OCI-LY7 (cell line): ENCODE results near the gene THOC1. TPM values are rescaled to one million over a fixed set of nuclear protein-coding genes. Genes with fewer than 3 reads are reported as not detected.

Experiments used
- BruUV-seq: library from RNA; stranded (reverse); fragments of 400-500 nt; replicated peaks from 2 replicates; lab custom pipeline; 2021; lab: Mats Ljungman, UMichigan
- CTCF ChIA-PET: fragments of 300-600 bp; sonication (Branson Sonifier 250); formaldehyde crosslinking; loops from one replicate; lab custom pipeline; 2022; ENCODE audit warnings: antibody characterized with exemption; ENCODE audit not compliant: unreplicated experiment; lab: Charles Lee
- POLR2A ChIA-PET: fragments of 300-600 bp; sonication (Branson Sonifier 250); formaldehyde crosslinking; loops from one replicate; lab custom pipeline; 2022; ENCODE audit warnings: antibody characterized with exemption; lab: Charles Lee
- DNase-seq: peaks from one replicate; pipeline ENCODE4 v3.0.0-alpha.2; 2015; ENCODE audit warnings: low spot score
- H2AFZ ChIP-seq: fragments of 200-600 bp; sonication (generic), shearing (Covaris generic); 2 replicates; pipeline ENCODE4 v1.6.1; 2014; ENCODE audit warnings: mild to moderate bottlenecking, antibody characterized with exemption, low read length, moderate library complexity
- H3K27ac ChIP-seq: fragments of 200-600 bp; sonication (generic); 2 replicates; pipeline ENCODE4 v1.5.1; 2014; ENCODE audit warnings: mixed run types, low read depth, mild to moderate bottlenecking, moderate library complexity, low read length, inconsistent platforms; ENCODE audit not compliant: poor library complexity, severe bottlenecking
- H3K36me3 ChIP-seq: fragments of 200-600 bp; sonication (generic); 2 replicates; pipeline ENCODE4 v1.6.1; 2014; ENCODE audit warnings: mild to moderate bottlenecking, antibody characterized with exemption, low read length, moderate library complexity, mixed read lengths; ENCODE audit not compliant: insufficient read depth
- H3K4me1 ChIP-seq: fragments of 200-600 bp; sonication (generic); 2 replicates; pipeline ENCODE4 v1.5.1; 2014; ENCODE audit warnings: mild to moderate bottlenecking, low read length; ENCODE audit not compliant: insufficient read depth, poor library complexity, severe bottlenecking
- H3K4me2 ChIP-seq: fragments of 200-600 bp; sonication (generic); 2 replicates; pipeline ENCODE4 v1.6.1; 2014; ENCODE audit warnings: mild to moderate bottlenecking, low read length
- H3K4me3 ChIP-seq: fragments of 200-600 bp; sonication (generic); 2 replicates; pipeline ENCODE4 v1.5.1; 2014; ENCODE audit warnings: mild to moderate bottlenecking, low read depth, low read length; ENCODE audit not compliant: poor library complexity, severe bottlenecking
- H3K79me2 ChIP-seq: fragments of 200-600 bp; sonication (generic); 2 replicates; pipeline ENCODE4 v1.6.1; 2016; ENCODE audit warnings: low read depth, mild to moderate bottlenecking, low read length, moderate library complexity, mixed read lengths; ENCODE audit not compliant: insufficient read depth
- H3K9me2 ChIP-seq: fragments of 200-600 bp; sonication (generic); 2 replicates; pipeline ENCODE4 v1.6.1; 2016; ENCODE audit warnings: mild to moderate bottlenecking, low read length, mixed read lengths; ENCODE audit not compliant: insufficient read depth
- H3K9me3 ChIP-seq: fragments of 200-600 bp; sonication (generic); 2 replicates; pipeline ENCODE4 v1.6.1; 2014; ENCODE audit warnings: mild to moderate bottlenecking, mixed run types, low read length, mixed read lengths
- H4K20me1 ChIP-seq: fragments of 200-600 bp; sonication (generic); 2 replicates; pipeline ENCODE4 v1.6.1; 2014; ENCODE audit warnings: mild to moderate bottlenecking, antibody characterized with exemption, low read length, moderate library complexity, mixed read lengths; ENCODE audit not compliant: insufficient read depth
- EZH2phosphoT487 ChIP-seq: fragments of 200-600 bp; sonication (generic); IDR thresholded peaks from 2 replicates; pipeline ENCODE4 v1.6.1; 2018; ENCODE audit warnings: low read depth, borderline replicate concordance, mild to moderate bottlenecking, mixed run types, antibody characterized with exemption, low read length, moderate library complexity, mixed read lengths
- intact Hi-C: fragments of 100-400 bp; cut with micrococcal nuclease; formaldehyde crosslinking; loops from one replicate; pipeline ENCODE4 v1.10.0; 2022; ENCODE audit not compliant: unreplicated experiment
- total RNA-seq, 2 experiments: library from RNA; depleted of rRNA in 1 of 2; stranded (reverse); fragments of >200 nt in 1 of 2; shearing (Covaris generic) in 1 of 2; gene quantifications; 2 replicates each; pipeline ENCODE4 v1.2.3, GENCODE V29; 2014 to 2022
- TF ChIP-seq, protein P1 (sequence below): fragments of 200-600 bp; sonication (generic); conservative IDR thresholded peaks from 2 replicates; pipeline ENCODE4 v1.5.1; 2014; ENCODE audit warnings: mild to moderate bottlenecking, antibody characterized with exemption, low read length, moderate library complexity, mixed read lengths

Gene THOC1
- total RNA-seq, 2 experiments from 2014 or later, result 70.4 to 74.6 TPM

DNA sequence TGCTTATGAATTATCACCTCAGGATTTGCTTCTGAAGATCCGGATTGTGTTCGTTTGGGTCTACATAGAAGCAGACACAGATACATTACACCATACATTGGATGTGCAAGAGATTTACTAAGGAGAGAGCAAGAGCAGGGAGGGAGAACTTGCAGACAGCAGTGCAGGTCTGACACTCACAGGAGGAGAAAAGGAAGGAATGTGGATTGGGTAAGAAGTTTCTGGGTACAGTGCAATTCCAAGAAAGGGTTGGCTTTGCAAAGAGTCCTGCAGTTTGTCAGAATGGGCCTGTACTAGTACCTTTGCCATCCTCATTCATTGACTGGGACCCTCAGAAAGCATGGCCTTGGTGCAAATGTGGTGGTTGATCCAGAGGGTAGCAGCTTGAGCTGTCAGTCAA lies 4.8 kb upstream of the THOC1 start:
- H3K4me2 ChIP-seq, result no peak overlapping the region
- peaks cover 13% of the 10 kb centered on the region; the same call in 1 of the 2 replicates for H3K79me2 ChIP-seq
- DNase-seq, result no peak
- POLR2A ChIA-PET, result no interaction called here
- H3K4me1 ChIP-seq, result peaks cover 12% of the 10 kb centered on the region
- H3K9me3 ChIP-seq, result no peaks in the 10 kb centered on the region
- CTCF ChIA-PET, result no interaction called here
- no peak overlapping the region for H3K4me3 ChIP-seq
- no peak overlapping the region for H3K27ac ChIP-seq
- H3K9me2 ChIP-seq, result no peaks in the 10 kb centered on the region
- no peaks in the 10 kb centered on the region for H4K20me1 ChIP-seq
- no peak for TF ChIP-seq EZH2phosphoT487
- TF ChIP-seq, protein P1, sequence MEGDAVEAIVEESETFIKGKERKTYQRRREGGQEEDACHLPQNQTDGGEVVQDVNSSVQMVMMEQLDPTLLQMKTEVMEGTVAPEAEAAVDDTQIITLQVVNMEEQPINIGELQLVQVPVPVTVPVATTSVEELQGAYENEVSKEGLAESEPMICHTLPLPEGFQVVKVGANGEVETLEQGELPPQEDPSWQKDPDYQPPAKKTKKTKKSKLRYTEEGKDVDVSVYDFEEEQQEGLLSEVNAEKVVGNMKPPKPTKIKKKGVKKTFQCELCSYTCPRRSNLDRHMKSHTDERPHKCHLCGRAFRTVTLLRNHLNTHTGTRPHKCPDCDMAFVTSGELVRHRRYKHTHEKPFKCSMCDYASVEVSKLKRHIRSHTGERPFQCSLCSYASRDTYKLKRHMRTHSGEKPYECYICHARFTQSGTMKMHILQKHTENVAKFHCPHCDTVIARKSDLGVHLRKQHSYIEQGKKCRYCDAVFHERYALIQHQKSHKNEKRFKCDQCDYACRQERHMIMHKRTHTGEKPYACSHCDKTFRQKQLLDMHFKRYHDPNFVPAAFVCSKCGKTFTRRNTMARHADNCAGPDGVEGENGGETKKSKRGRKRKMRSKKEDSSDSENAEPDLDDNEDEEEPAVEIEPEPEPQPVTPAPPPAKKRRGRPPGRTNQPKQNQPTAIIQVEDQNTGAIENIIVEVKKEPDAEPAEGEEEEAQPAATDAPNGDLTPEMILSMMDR, result no peak
- H2AFZ ChIP-seq, result no peak overlapping the region
- H3K36me3 ChIP-seq, result no peaks in the 10 kb centered on the region
- no TSS peak for BruUV-seq
- intact Hi-C loops, result loop anchor here (10.0 kb wide), 1 partner anchor 48 kb away; no protein-coding TSS in a partner anchor

DNA sequence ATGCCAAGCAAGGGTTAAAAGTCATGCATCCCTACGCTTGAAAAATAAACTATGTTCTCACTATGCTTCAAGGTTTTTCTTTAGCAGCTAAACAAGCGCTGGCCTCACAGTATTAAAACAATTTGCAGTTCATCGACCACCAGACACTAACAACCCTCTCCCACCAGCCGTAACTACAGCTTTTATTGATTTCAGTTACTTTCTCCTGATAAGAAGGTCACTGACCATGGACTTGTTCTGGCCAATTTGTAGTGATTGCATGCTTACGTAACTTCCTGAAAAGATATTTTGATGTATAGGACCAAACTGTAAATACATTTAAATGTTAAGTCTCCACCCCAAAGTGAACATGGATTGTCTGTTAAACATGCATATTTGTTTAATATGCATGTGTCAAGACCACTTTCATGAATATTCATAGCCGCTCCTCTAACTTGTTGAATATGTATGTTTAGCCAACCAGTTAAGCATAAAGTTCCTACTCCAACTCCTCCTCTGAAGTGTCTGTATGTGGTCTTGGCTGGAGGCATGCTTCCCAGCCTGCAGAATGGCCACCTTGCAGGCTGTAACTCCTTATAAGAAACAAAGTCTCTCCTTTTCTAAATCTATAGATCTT lies 1.7 kb upstream of the THOC1 start:
- TF ChIP-seq, protein P1, result no peak
- TF ChIP-seq EZH2phosphoT487, result no peak
- Histone ChIP-seq H3K27ac (no peak overlapping the region), H3K4me2 (peak overlapping the region; percentile 68), H3K36me3 (peaks cover 16% of the 10 kb centered on the region), H4K20me1 (peaks cover 5% of the 10 kb centered on the region; the same call in 1 of the 2 replicates), H3K9me2 (no peaks in the 10 kb centered on the region), H3K9me3 (no peaks in the 10 kb centered on the region), H3K4me3 (peak overlapping the region; percentile 98), H2AFZ (no peak overlapping the region), H3K79me2 (peaks cover 43% of the 10 kb centered on the region), H3K4me1 (peaks cover 24% of the 10 kb centered on the region)
- BruUV-seq, result no TSS peak
- intact Hi-C loops, result loop anchor here (5.0 to 10.0 kb wide), 2 partner anchors 45 to 82 kb away; no protein-coding TSS in a partner anchor
- peak; percentile 8 for DNase-seq
- POLR2A ChIA-PET, result interaction anchor here (0.9 to 2.7 kb wide), 4 partner anchors 9 to 401 kb away, joined by 4 to 10 read pairs (median 4); partner anchors contain the start of gene USP14
- CTCF ChIA-PET, result no interaction called here

DNA sequence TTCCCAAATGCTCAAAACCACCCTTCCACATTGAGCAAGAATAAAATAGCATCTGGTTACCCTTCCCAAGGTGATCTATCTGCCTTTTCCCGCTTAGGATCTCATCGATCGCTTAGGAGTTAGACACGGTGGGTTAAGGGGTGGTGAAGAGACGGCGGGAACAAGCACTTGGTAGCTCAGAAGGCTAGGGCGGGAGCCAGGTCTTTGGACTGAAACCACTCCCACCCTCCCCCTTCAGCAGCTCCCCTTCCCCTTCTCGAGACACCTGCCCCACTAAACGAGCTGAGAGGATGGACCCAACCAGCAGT lies 513 bp downstream of the THOC1 start:
- no peaks in the 10 kb centered on the region for H3K9me3 ChIP-seq
- DNase-seq, result peak; percentile 60
- no TSS peak for BruUV-seq

More for the DNA sequence above, 513 bp downstream of the THOC1 start:
- POLR2A ChIA-PET, result interaction anchor here (0.6 to 1.5 kb wide), 9 partner anchors 8 to 129 kb away, joined by 3 to 8 read pairs (median 4); partner anchors contain the start of gene USP14
- CTCF ChIA-PET, result interaction anchor here (1.7 kb wide), 1 partner anchor 9 kb away, joined by 4 read pairs; no protein-coding TSS in a partner anchor
- Histone ChIP-seq H3K4me2 (peak overlapping the region; percentile 93), H3K4me1 (peaks cover 24% of the 10 kb centered on the region), H3K27ac (peak overlapping the region; percentile 74), H2AFZ (peak overlapping the region; percentile 84; the same call in 1 of the 2 replicates), H3K79me2 (peaks cover 46% of the 10 kb centered on the region), H3K4me3 (peak overlapping the region; percentile 98), H3K9me2 (no peaks in the 10 kb centered on the region), H3K36me3 (peaks cover 37% of the 10 kb centered on the region), H4K20me1 (peaks cover 5% of the 10 kb centered on the region; the same call in 1 of the 2 replicates)
- intact Hi-C loops, result loop anchor here (5.0 kb wide), 1 partner anchor 80 kb away; no protein-coding TSS in a partner anchor
- TF ChIP-seq EZH2phosphoT487, result no peak
- TF ChIP-seq, protein P1, result no peak
